GM19238 (cell line): ENCODE measurements around the gene PUM2.
"Not testable (repeated sequence)": the region's sequence is repeated elsewhere in the genome, so short reads cannot be mapped to it uniquely, and the experiment has no call there.

Experiments used
- DNase-seq: peaks from one replicate; pipeline ENCODE4 v3.0.0; 2011; ENCODE audit warnings: low spot score; ENCODE audit not compliant: insufficient read length

The PUM2 gene

GRCh38 chr2:20350753-20351554, at the start of gene PUM2:
PUM2 (minus strand) TSS chr2:20350844; CDS start chr2:20327360, 23,484 bp downstream.
- peak; percentile 88 for DNase-seq

GRCh38 chr2:20400306-20400705, 49.7 kb upstream of the PUM2 start:
- no peak for DNase-seq

GRCh38 chr2:20398956-20399567, 48.4 kb upstream of the PUM2 start:
- DNase-seq: no peak

- no peak for DNase-seq
Measured at GRCh38 chr2:20397811-20398447, 47.3 kb upstream of the PUM2 start.

GRCh38 chr2:20396356-20397000, 45.8 kb upstream of the PUM2 start:
- no peak for DNase-seq

- DNase-seq: no peak
Measured at GRCh38 chr2:20393986-20394385, 43.3 kb upstream of the PUM2 start.

- DNase-seq: no peak
Measured at GRCh38 chr2:20391951-20392699, 41.5 kb upstream of the PUM2 start.

- no peak for DNase-seq
Measured at GRCh38 chr2:20390524-20391123, 40.0 kb upstream of the PUM2 start.

GRCh38 chr2:20384953-20385352, 34.3 kb upstream of the PUM2 start:
- no peak for DNase-seq

- no peak for DNase-seq
Measured at GRCh38 chr2:20382965-20383810, 32.5 kb upstream of the PUM2 start.

- no peak for DNase-seq
Measured at GRCh38 chr2:20381457-20381856, 30.8 kb upstream of the PUM2 start.

GRCh38 chr2:20378891-20379519, 28.4 kb upstream of the PUM2 start:
- DNase-seq: no peak

GRCh38 chr2:20378341-20378740, 27.7 kb upstream of the PUM2 start:
- no peak for DNase-seq

- DNase-seq: no peak
Measured at GRCh38 chr2:20377741-20378140, 27.1 kb upstream of the PUM2 start.

GRCh38 chr2:20374982-20375381, 24.3 kb upstream of the PUM2 start:
- not testable (repeated sequence) for DNase-seq

- DNase-seq: no peak
Measured at GRCh38 chr2:20372896-20373640, 22.4 kb upstream of the PUM2 start.

- DNase-seq: no peak
Measured at GRCh38 chr2:20371323-20372025, 20.8 kb upstream of the PUM2 start.

- no peak for DNase-seq
Measured at GRCh38 chr2:20370191-20370590, 19.5 kb upstream of the PUM2 start.
